ENCODE data around the gene LPAR1. TPM values are rescaled to one million over a fixed set of nuclear protein-coding genes. Genes with fewer than 3 reads are reported as not detected.
"Not testable (repeated sequence)": the region's sequence is repeated elsewhere in the genome, so short reads cannot be mapped to it uniquely, and the experiment has no call there.

LPAR1 gene
- total RNA-seq, 2 donors from 2014 or later, result 20.2 to 48.2 TPM

DNA sequence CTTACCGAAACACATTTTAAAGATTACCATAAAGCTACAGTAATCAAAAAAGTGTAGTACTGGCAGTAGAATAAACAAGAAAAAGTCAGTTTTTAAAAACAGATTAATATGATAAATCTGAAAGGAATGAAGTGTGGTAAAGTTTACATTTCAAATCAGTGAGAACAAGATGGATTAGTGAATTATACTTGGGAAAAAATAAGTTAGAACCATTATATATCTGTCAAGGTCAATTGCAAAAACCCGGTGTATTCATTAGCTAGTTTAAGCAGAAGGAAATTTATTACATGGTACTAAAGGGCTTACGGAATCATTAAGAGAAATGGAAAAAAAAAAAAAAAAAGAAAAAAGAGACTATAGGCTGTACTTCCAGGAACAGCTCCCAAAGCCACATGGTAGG lies 205.3 kb downstream of the LPAR1 start:
- Histone ChIP-seq H3K9me3 (no peaks in the 10 kb centered on the region), H3K36me3 (no peaks in the 10 kb centered on the region), H3K27ac (no peak overlapping the region), H3K4me3 (no peak overlapping the region), H3K4me1 (no peaks in the 10 kb centered on the region), H3K27me3 (no peaks in the 10 kb centered on the region)
- no peak for DNase-seq (ENCODE audit: low spot score)
- TF ChIP-seq, protein P1, sequence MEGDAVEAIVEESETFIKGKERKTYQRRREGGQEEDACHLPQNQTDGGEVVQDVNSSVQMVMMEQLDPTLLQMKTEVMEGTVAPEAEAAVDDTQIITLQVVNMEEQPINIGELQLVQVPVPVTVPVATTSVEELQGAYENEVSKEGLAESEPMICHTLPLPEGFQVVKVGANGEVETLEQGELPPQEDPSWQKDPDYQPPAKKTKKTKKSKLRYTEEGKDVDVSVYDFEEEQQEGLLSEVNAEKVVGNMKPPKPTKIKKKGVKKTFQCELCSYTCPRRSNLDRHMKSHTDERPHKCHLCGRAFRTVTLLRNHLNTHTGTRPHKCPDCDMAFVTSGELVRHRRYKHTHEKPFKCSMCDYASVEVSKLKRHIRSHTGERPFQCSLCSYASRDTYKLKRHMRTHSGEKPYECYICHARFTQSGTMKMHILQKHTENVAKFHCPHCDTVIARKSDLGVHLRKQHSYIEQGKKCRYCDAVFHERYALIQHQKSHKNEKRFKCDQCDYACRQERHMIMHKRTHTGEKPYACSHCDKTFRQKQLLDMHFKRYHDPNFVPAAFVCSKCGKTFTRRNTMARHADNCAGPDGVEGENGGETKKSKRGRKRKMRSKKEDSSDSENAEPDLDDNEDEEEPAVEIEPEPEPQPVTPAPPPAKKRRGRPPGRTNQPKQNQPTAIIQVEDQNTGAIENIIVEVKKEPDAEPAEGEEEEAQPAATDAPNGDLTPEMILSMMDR (IDR thresholded peaks at IDR 0.05), result no peak

DNA sequence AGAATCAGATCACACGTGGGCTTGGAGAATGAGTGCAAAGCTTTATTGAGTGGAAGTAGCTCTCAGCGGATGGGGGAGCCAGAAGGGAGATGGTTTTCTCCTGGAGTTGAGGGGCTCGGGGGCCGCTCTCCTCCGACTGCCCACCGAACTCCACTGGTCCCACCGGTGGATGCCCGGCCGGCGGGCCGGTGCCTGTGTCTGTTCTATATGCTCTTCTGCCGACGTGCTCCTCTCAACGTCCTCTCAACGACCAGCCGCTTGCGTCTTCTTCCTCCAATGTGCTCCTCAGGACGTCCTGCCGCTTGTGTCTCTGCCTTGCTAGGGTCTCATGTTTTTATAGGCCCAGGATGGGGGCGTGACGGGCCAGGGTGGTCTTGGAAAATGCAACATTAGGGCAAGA lies 207.8 kb downstream of the LPAR1 start:
- Histone ChIP-seq H3K27me3 (no peaks in the 10 kb centered on the region), H3K27ac (no peak overlapping the region), H3K4me3 (no peak overlapping the region), H3K9me3 (no peaks in the 10 kb centered on the region), H3K36me3 (no peaks in the 10 kb centered on the region), H3K4me1 (no peaks in the 10 kb centered on the region)
- TF ChIP-seq, protein P1 (IDR thresholded peaks at IDR 0.05), result no peak
- no peak for DNase-seq (ENCODE audit: low spot score)

DNA sequence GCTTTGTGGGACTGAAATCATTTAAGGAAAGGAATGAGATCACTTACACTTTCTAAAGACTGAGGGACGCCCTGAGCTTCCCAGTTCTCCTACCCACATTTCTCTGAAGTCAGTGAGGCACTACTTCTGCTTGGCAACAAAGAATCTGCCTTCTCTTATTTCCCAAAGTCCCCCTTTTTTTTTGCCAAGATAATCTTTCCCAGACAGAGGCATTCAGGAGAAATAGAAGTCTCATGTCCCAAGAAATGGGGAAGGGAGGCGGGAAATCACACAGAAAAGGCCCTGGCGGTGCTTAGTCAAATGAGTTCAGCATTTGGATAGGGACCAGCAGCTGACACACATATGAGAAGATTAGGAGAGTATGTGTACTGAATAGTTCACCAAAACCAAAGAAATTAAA lies 210.0 kb downstream of the LPAR1 start:
- Histone ChIP-seq H3K27me3 (no peaks in the 10 kb centered on the region), H3K9me3 (peaks cover 0 to 6% of the 10 kb centered on the region in 2 donors), H3K4me1 (no peaks in the 10 kb centered on the region), H3K4me3 (no peak overlapping the region), H3K27ac (peak overlapping the region; percentile 37 to 61), H3K36me3 (no peaks in the 10 kb centered on the region)
- TF ChIP-seq, protein P1 (IDR thresholded peaks at IDR 0.05), result no peak
- peak; percentile 77 for DNase-seq (ENCODE audit: low spot score)

DNA sequence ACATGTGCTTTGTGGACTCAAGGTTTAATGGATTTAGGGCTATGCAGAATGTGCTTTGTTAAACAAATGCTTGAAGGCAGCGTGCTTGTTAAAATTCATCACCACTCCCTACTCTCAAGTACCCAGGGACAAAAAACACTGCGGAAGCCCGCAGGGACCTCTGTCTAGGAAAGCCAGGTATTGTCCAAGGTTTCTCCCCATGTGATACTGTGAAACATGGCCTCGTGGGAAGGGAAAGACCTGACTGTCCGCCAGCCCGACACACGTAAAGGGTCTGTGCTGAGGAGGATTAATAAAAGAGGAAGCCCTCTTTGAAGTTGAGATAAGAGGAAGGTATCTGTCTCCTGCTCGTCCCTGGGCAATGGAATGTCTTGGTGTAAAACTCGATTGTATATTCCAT lies 211.9 kb downstream of the LPAR1 start:
- H3K27me3 ChIP-seq; H3K36me3 ChIP-seq; H3K27ac ChIP-seq; H3K4me3 ChIP-seq; H3K9me3 ChIP-seq; DNase-seq (ENCODE audit: low spot score); H3K4me1 ChIP-seq: not testable (repeated sequence)

DNA sequence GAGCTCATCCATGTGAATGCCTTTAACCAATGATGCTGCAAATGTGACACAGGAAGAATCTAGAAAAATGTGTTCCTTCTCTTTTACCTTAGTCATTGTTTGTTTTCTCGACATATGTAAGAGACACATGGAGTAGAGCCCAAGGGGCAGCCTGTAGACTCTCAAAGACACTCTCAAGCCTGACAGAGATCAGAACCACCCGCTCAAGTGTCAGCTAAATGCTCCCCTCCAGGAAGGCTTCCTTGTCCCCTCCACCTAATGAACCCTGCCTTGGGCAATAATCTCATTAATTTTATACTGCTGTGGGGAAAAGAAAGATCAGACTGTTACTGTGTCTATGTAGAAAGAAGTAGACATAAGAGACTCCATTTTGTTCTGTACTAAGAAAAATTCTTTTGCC lies 212.3 kb downstream of the LPAR1 start:
- TF ChIP-seq, protein P1 (IDR thresholded peaks at IDR 0.05), result no peak
- Histone ChIP-seq H3K36me3 (no peaks in the 10 kb centered on the region), H3K4me1 (no peaks in the 10 kb centered on the region), H3K4me3 (no peak overlapping the region), H3K9me3 (peaks cover 0 to 6% of the 10 kb centered on the region in 2 donors), H3K27me3 (no peaks in the 10 kb centered on the region), H3K27ac (no peak overlapping the region)
- DNase-seq (ENCODE audit: low spot score), result no peak

DNA sequence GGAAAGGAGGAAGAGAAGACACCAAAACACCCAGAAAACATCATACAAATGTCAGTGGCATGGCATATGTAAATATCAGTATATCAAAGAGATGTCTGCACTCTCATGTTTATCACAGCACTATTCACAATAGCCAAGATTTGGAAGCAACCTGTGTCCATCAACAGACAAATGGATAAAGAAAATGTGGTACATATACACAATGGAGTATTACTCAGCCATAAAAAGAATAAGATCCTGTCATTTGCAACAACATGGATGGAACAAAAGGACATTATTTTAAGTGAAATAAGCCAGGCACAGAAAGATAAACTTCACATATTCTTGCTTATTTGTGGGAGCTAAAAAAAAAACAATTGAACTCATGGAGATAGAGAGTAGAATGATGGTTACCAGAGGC lies 213.1 kb downstream of the LPAR1 start:
- not testable (repeated sequence) for H3K9me3 ChIP-seq; H3K4me1 ChIP-seq; DNase-seq (ENCODE audit: low spot score); H3K36me3 ChIP-seq; H3K4me3 ChIP-seq; H3K27me3 ChIP-seq; H3K27ac ChIP-seq
